ENCODE data around the gene SOX11.

SOX11 gene

DNA sequence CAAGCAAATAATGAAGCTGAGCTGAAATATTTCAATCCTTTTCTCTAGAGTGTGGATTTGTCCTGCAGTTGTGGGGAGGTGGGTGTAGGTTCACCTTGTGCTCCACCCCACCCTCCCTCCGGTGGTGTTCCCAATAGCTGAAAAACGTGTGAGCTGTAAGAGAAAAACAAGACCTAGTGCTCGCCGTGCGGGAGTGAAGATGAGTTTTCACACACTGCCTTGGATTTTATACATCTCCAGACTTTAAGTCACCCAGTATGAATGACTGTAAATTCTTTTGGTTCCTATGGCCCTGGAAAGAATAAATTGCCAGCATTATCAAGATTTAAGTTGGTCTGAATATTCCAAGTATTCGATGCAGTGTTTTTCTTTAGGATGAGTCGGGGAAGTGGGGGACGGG lies 1.9 kb upstream of the SOX11 start:
- Histone ChIP-seq H3K27ac (ENCODE audit: low read depth, low read length) (no peak overlapping the region), H3K9me3 (ENCODE audit: control insufficient read depth in 5 of 5, low read length in 5 of 5) (no peaks in the 10 kb centered on the region), H3K4me1 (ENCODE audit: control insufficient read depth in 5 of 5, insufficient read depth in 5 of 5, low read length in 5 of 5) (peaks cover 0 to 25% (median 16%) of the 10 kb centered on the region in 5 donors), H3K36me3 (ENCODE audit: control insufficient read depth in 5 of 5, insufficient read depth in 5 of 5, low read length in 5 of 5) (no peaks in the 10 kb centered on the region), H3K9ac (ENCODE audit: low read length in 5 of 5) (no peak overlapping the region), H3K4me3 (ENCODE audit: low read depth in 1 of 5, low read length in 5 of 5) (no peak overlapping the region), H3K27me3 (ENCODE audit: control insufficient read depth in 5 of 5, insufficient read depth in 4 of 5, low read length in 5 of 5) (peaks cover 18 to 47% (median 28%) of the 10 kb centered on the region in 5 donors)

- peaks cover 21 to 52% (median 31%) of the 10 kb centered on the region in 5 donors for H3K27me3 ChIP-seq (ENCODE audit: control insufficient read depth in 5 of 5, insufficient read depth in 4 of 5, low read length in 5 of 5)
Measured at GRCh38 chr2:5690718-5691220, 1.4 kb upstream of the SOX11 start.

GRCh38 chr2:5691221-5691984 lies 781 bp upstream of the SOX11 start:
- H3K36me3 ChIP-seq (ENCODE audit: control insufficient read depth in 5 of 5, insufficient read depth in 5 of 5, low read length in 5 of 5) = no peaks in the 10 kb centered on the region
- H3K9me3 ChIP-seq (ENCODE audit: control insufficient read depth in 5 of 5, low read length in 5 of 5) = no peaks in the 10 kb centered on the region
- H3K4me1 ChIP-seq (ENCODE audit: control insufficient read depth in 5 of 5, insufficient read depth in 5 of 5, low read length in 5 of 5) = peaks cover 0 to 34% (median 23%) of the 10 kb centered on the region in 5 donors
- H3K27me3 ChIP-seq (ENCODE audit: control insufficient read depth in 5 of 5, insufficient read depth in 4 of 5, low read length in 5 of 5) = peaks cover 27 to 57% (median 37%) of the 10 kb centered on the region in 5 donors
- H3K27ac ChIP-seq (ENCODE audit: low read depth, low read length) = no peak overlapping the region
- peak overlapping the region in 3 of 5 donors; percentile 22 to 47 (median 41) for H3K4me3 ChIP-seq (ENCODE audit: low read depth in 1 of 5, low read length in 5 of 5)
- no peak overlapping the region for H3K9ac ChIP-seq (ENCODE audit: low read length in 5 of 5)

More at GRCh38 chr2:5690718-5691220, 1.4 kb upstream of the SOX11 start:
- H3K4me3 ChIP-seq (ENCODE audit: low read depth in 1 of 5, low read length in 5 of 5) = no peak overlapping the region
- no peaks in the 10 kb centered on the region for H3K36me3 ChIP-seq (ENCODE audit: control insufficient read depth in 5 of 5, insufficient read depth in 5 of 5, low read length in 5 of 5)
- peaks cover 0 to 28% (median 17%) of the 10 kb centered on the region in 5 donors for H3K4me1 ChIP-seq (ENCODE audit: control insufficient read depth in 5 of 5, insufficient read depth in 5 of 5, low read length in 5 of 5)
- no peaks in the 10 kb centered on the region for H3K9me3 ChIP-seq (ENCODE audit: control insufficient read depth in 5 of 5, low read length in 5 of 5)
- no peak overlapping the region for H3K27ac ChIP-seq (ENCODE audit: low read depth, low read length)
- no peak overlapping the region for H3K9ac ChIP-seq (ENCODE audit: low read length in 5 of 5)

GRCh38 chr2:5692561-5693286 lies 540 bp downstream of the SOX11 start:
- Histone ChIP-seq H3K27ac (ENCODE audit: low read depth, low read length) (no peak overlapping the region), H3K9me3 (ENCODE audit: control insufficient read depth in 5 of 5, low read length in 5 of 5) (no peaks in the 10 kb centered on the region), H3K4me3 (ENCODE audit: low read depth in 1 of 5, low read length in 5 of 5) (peak overlapping the region in 3 of 5 donors; percentile 8 to 51 (median 14)), H3K36me3 (ENCODE audit: control insufficient read depth in 5 of 5, insufficient read depth in 5 of 5, low read length in 5 of 5) (no peaks in the 10 kb centered on the region), H3K4me1 (ENCODE audit: control insufficient read depth in 5 of 5, insufficient read depth in 5 of 5, low read length in 5 of 5) (peaks cover 0 to 42% (median 31%) of the 10 kb centered on the region in 5 donors), H3K27me3 (ENCODE audit: control insufficient read depth in 5 of 5, insufficient read depth in 4 of 5, low read length in 5 of 5) (peaks cover 29 to 59% (median 45%) of the 10 kb centered on the region in 5 donors), H3K9ac (ENCODE audit: low read length in 5 of 5) (no peak overlapping the region)

- Histone ChIP-seq H3K27me3 (ENCODE audit: control insufficient read depth in 5 of 5, insufficient read depth in 4 of 5, low read length in 5 of 5) (peaks cover 29 to 63% (median 45%) of the 10 kb centered on the region in 5 donors), H3K4me3 (ENCODE audit: low read depth in 1 of 5, low read length in 5 of 5) (no peak overlapping the region), H3K9ac (ENCODE audit: low read length in 5 of 5) (no peak overlapping the region), H3K36me3 (ENCODE audit: control insufficient read depth in 5 of 5, insufficient read depth in 5 of 5, low read length in 5 of 5) (no peaks in the 10 kb centered on the region), H3K9me3 (ENCODE audit: control insufficient read depth in 5 of 5, low read length in 5 of 5) (no peaks in the 10 kb centered on the region), H3K27ac (ENCODE audit: low read depth, low read length) (no peak overlapping the region), H3K4me1 (ENCODE audit: control insufficient read depth in 5 of 5, insufficient read depth in 5 of 5, low read length in 5 of 5) (peaks cover 0 to 42% (median 31%) of the 10 kb centered on the region in 5 donors)
Measured at GRCh38 chr2:5693287-5694201, 1.4 kb downstream of the SOX11 start.

- Histone ChIP-seq H3K36me3 (ENCODE audit: control insufficient read depth in 5 of 5, insufficient read depth in 5 of 5, low read length in 5 of 5) (no peaks in the 10 kb centered on the region), H3K9ac (ENCODE audit: low read length in 5 of 5) (no peak overlapping the region), H3K4me1 (ENCODE audit: control insufficient read depth in 5 of 5, insufficient read depth in 5 of 5, low read length in 5 of 5) (peaks cover 0 to 42% (median 31%) of the 10 kb centered on the region in 5 donors), H3K9me3 (ENCODE audit: control insufficient read depth in 5 of 5, low read length in 5 of 5) (no peaks in the 10 kb centered on the region), H3K4me3 (ENCODE audit: low read depth in 1 of 5, low read length in 5 of 5) (no peak overlapping the region), H3K27ac (ENCODE audit: low read depth, low read length) (no peak overlapping the region), H3K27me3 (ENCODE audit: control insufficient read depth in 5 of 5, insufficient read depth in 4 of 5, low read length in 5 of 5) (peaks cover 29 to 63% (median 42%) of the 10 kb centered on the region in 5 donors)
Measured at GRCh38 chr2:5694306-5694705, 2.1 kb downstream of the SOX11 start.

DNA sequence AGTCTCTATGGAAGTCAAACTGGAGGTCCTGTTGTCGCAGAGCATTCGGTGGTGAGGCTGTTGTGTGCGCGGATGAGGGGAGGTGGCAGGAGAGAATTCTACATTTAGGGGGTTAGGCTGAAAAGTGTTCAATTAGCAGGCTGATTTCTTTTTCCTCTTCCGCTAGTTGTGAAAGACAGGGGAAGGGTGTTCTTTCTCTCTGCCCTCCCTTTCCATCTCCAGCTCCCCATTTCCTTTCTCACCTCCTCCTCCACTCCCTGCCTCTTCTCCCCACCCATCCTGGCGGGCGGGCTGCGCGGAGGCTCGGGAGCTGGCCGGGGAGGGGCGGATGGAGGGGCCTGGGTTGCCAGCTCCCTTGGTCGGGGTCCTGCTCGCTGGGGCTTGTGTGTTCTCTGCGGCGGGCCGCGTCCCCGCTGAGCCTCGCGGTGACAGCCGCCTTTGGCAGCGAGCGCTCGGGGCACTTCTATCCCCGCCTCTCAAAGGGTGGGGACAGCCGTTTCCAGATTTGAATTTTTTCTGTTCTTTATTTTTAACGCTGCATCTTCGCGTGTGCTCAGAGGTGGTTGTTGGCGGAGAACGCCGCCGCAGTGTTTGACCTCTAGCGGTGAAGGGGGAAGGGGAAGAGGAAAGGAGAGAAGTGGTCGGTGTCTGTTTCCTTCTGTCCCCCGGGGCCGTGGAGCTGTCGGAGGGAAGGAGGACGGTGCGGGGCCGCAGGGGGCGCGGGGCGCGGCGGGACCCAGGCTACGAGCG lies 3.6 kb downstream of the SOX11 start:
- Histone ChIP-seq H3K9ac (ENCODE audit: low read length in 5 of 5) (no peak overlapping the region), H3K36me3 (ENCODE audit: control insufficient read depth in 5 of 5, insufficient read depth in 5 of 5, low read length in 5 of 5) (no peaks in the 10 kb centered on the region), H3K27me3 (ENCODE audit: control insufficient read depth in 5 of 5, insufficient read depth in 4 of 5, low read length in 5 of 5) (peaks cover 37 to 58% (median 42%) of the 10 kb centered on the region in 5 donors), H3K4me3 (ENCODE audit: low read depth in 1 of 5, low read length in 5 of 5) (peak overlapping the region; percentile 11 to 56 (median 40)), H3K27ac (ENCODE audit: low read depth, low read length) (no peak overlapping the region), H3K4me1 (ENCODE audit: control insufficient read depth in 5 of 5, insufficient read depth in 5 of 5, low read length in 5 of 5) (peaks cover 0 to 42% (median 31%) of the 10 kb centered on the region in 5 donors), H3K9me3 (ENCODE audit: control insufficient read depth in 5 of 5, low read length in 5 of 5) (no peaks in the 10 kb centered on the region)

- H3K9me3 ChIP-seq (ENCODE audit: control insufficient read depth in 5 of 5, low read length in 5 of 5) = no peaks in the 10 kb centered on the region
- no peak overlapping the region for H3K27ac ChIP-seq (ENCODE audit: low read depth, low read length)
- H3K4me1 ChIP-seq (ENCODE audit: control insufficient read depth in 5 of 5, insufficient read depth in 5 of 5, low read length in 5 of 5) = peaks cover 0 to 40% (median 28%) of the 10 kb centered on the region in 5 donors
- no peaks in the 10 kb centered on the region for H3K36me3 ChIP-seq (ENCODE audit: control insufficient read depth in 5 of 5, insufficient read depth in 5 of 5, low read length in 5 of 5)
- H3K4me3 ChIP-seq (ENCODE audit: low read depth in 1 of 5, low read length in 5 of 5) = peak overlapping the region in 3 of 5 donors; percentile 40 to 56 (median 47)
- H3K9ac ChIP-seq (ENCODE audit: low read length in 5 of 5) = no peak overlapping the region
- H3K27me3 ChIP-seq (ENCODE audit: control insufficient read depth in 5 of 5, insufficient read depth in 4 of 5, low read length in 5 of 5) = peaks cover 36 to 55% (median 40%) of the 10 kb centered on the region in 5 donors
Measured at GRCh38 chr2:5696404-5696944, 4.3 kb downstream of the SOX11 start.

Data from subcutaneous abdominal adipose tissue (tissue), 5 donors.